A549 (cell line): ENCODE results near the gene SOSTDC1.

Experiments
- CTCF ChIP-seq: fragments of >200 bp; sonication (Bioruptor Twin); formaldehyde crosslinking; IDR thresholded peaks from 3 replicates; pipeline ENCODE4 v1.5.1; 2016
- ELK1 ChIP-seq: fragments of 150-350 bp; IDR thresholded peaks from 2 replicates; pipeline ENCODE4 v1.6.1; 2014; ENCODE audit warnings: low read depth, mild to moderate bottlenecking, low read length
- EP300 ChIP-seq, 2 experiments: fragments of >200 bp; sonication (Bioruptor Twin); formaldehyde crosslinking; IDR thresholded peaks; 2 replicates in 1 of 2; 3 replicates in 1 of 2; pipeline ENCODE4 v1.6.1; 2016 to 2017
- JUNB ChIP-seq: fragments of >200 bp; sonication (Bioruptor Twin); formaldehyde crosslinking; IDR thresholded peaks from 2 replicates; pipeline ENCODE4 v1.6.1; 2016
- MAX ChIP-seq: IDR thresholded peaks from 2 replicates; pipeline ENCODE4 v1.6.1; 2012
- PHF8 ChIP-seq: fragments of 200-600 bp; sonication (generic); IDR thresholded peaks from 2 replicates; pipeline ENCODE4 v1.6.1; 2016; ENCODE audit warnings: low read depth, mild to moderate bottlenecking, antibody characterized with exemption, moderate library complexity, borderline replicate concordance
- REST ChIP-seq: fragments of 200-600 bp; sonication (generic); IDR thresholded peaks from 2 replicates; pipeline ENCODE4 v1.6.1; 2016; ENCODE audit warnings: antibody characterized with exemption, mild to moderate bottlenecking, moderate library complexity
- RFX5 ChIP-seq: fragments of 450-650 bp; IDR thresholded peaks from 2 replicates; pipeline ENCODE4 v1.7.1; 2014; ENCODE audit warnings: antibody characterized with exemption, mild to moderate bottlenecking, moderate library complexity
- SMC3 ChIP-seq: fragments of >200 bp; sonication (Bioruptor Twin); formaldehyde crosslinking; IDR thresholded peaks from 3 replicates; pipeline ENCODE4 v1.6.1; 2018; ENCODE audit warnings: inconsistent platforms
- USF2 ChIP-seq: fragments of 450-650 bp; IDR thresholded peaks from 2 replicates; pipeline ENCODE4 v1.6.1; 2014; ENCODE audit warnings: antibody characterized with exemption

- TF ChIP-seq MAX (no peak), SMC3 (no peak), RFX5 (no peak), REST (no peak), JUNB (no peak), CTCF (no peak), ELK1 (no peak), PHF8 (no peak), EP300 (IDR thresholded peaks at IDR 0.05) (no peak), USF2 (no peak)
These were observed 29.0 kb upstream of the SOSTDC1 start for GRCh38 chr7:16494551-16494950.
